Stomach (tissue), 9 donors: ENCODE results near the gene EXOG. TPM values are rescaled to one million over a fixed set of nuclear protein-coding genes. Genes with fewer than 3 reads are reported as not detected.

Source experiments
- DNase-seq, 2 donors: peaks; one replicate each; pipeline versions ENCODE4 v3.0.0 to v3.0.0-alpha.2; 2013 to 2019
- H3K27ac ChIP-seq, 5 donors: fragments of 200-600 bp in 4 of 5; sonication (generic) in 4 of 5; one replicate each; pipeline ENCODE4 v1.5.1; 2013 to 2019; ENCODE audit warnings: mild to moderate bottlenecking in 1 of 5, moderate library complexity in 1 of 5
- H3K27me3 ChIP-seq, 3 donors: fragments of 200-600 bp; sonication (generic); one replicate each; pipeline ENCODE4 v1.5.1; 2017 to 2019; ENCODE audit warnings: mixed run types in 1 of 3
- H3K36me3 ChIP-seq, 4 donors: fragments of 200-600 bp; sonication (generic); 1 replicate in 3 of 4; 2 replicates in 1 of 4; pipeline ENCODE4 v1.5.1; 2016 to 2019
- H3K4me1 ChIP-seq, 4 donors: fragments of 200-600 bp; sonication (generic); one replicate each; pipeline ENCODE4 v1.5.1; 2016 to 2019
- H3K4me3 ChIP-seq, 4 donors: fragments of 200-600 bp; sonication (generic) in 3 of 4; one replicate each; pipeline ENCODE4 v1.5.1; 2016 to 2019; ENCODE audit warnings: mild to moderate bottlenecking in 1 of 4
- H3K9me3 ChIP-seq, 4 donors: fragments of 200-600 bp; sonication (generic); one replicate each; pipeline ENCODE4 v1.5.1; 2016 to 2019
- EP300 ChIP-seq: sonication (generic); formaldehyde crosslinking; IDR thresholded peaks from one replicate; pipeline ENCODE4 v1.6.1; 2017; ENCODE audit warnings: antibody characterized with exemption
- POLR2A ChIP-seq, 4 donors: fragments of 450-650 bp; IDR thresholded peaks; one replicate each; pipeline ENCODE4 v1.6.1; 2016; ENCODE audit warnings: antibody characterized with exemption in 4 of 4, control low read depth in 2 of 4, mild to moderate bottlenecking in 1 of 4, moderate library complexity in 1 of 4
- POLR2AphosphoS5 ChIP-seq, 3 donors: sonication (generic); formaldehyde crosslinking; IDR thresholded peaks; one replicate each; pipeline ENCODE4 v1.6.1; 2016; ENCODE audit warnings: antibody characterized with exemption in 3 of 3
- WGBS, 5 donors: extraction: QIAGEN DNeasy Blood & Tissue Kit in 3 of 5; methylation state at CpG; one replicate each; pipeline versions ENCODE4 v1.1.5 to v1.1.7; 2013 to 2018; 5-methylcytosine and 5-hydroxymethylcytosine counted together
- intact Hi-C: fragments of 100-400 bp; cut with DNase I; formaldehyde crosslinking; loops from one replicate; pipeline ENCODE4 v1.15.1; 2023; ENCODE audit warnings: low total_unique reads
- polyA plus RNA-seq, 3 donors: library from polyadenylated mRNA; stranded (reverse); fragments of 200-250 nt; gene quantifications; one replicate each; pipeline ENCODE4 v1.2.3, GENCODE V29; 2013
- total RNA-seq, 5 donors: library from RNA; depleted of rRNA; stranded (reverse); fragments of >200 nt; gene quantifications; one replicate each; pipeline versions ENCODE4 v1.1.0 to v1.2.3, GENCODE V29; 2014 to 2016
- TF ChIP-seq, protein P1 (sequence below), 7 experiments: fragments of 450-650 bp in 4 of 7; fragments of 200-600 bp in 3 of 7; sonication (generic) in 3 of 7; IDR thresholded peaks; one replicate each; pipeline ENCODE4 v1.5.1; 2016 to 2019; ENCODE audit warnings: antibody characterized with exemption in 7 of 7, control low read depth in 2 of 7, mild to moderate bottlenecking in 1 of 7
- donor health status: healthy with polysubstance abuse.
- donor health status: Bipolar disorder and iron deficiency.
- donor health status: healthy.

The EXOG gene
- total and polyA plus RNA-seq, 8 donors, result 2.4 to 202 (median 4.3) TPM; not detected in 1

DNA sequence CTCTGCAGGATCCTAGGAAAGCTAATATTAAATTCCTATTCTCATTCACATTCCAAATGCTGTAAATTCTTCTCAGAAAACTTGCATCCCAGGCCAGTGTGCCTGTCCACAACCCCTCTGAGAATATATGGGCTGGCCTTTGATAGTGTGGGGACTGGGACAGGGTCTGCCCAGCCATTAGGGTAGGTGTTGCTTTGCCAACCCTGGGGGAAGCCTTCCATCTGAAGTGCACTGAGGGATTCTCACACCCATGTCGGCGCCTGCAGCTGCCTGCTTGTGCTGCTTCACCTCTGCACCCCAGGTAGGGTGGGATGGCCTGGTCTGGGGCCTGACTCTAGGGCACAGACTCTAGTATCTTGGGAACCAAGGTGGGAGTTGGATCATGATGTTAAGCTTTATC, 15.2 kb upstream of the EXOG start:
- Histone ChIP-seq H3K36me3 (peaks cover 26 to 86% (median 83%) of the 10 kb centered on the region in 4 donors), H3K9me3 (no peaks in the 10 kb centered on the region), H3K4me3 (no peak overlapping the region)

GRCh38 chr3:38482951-38483350, 13.2 kb upstream of the EXOG start:
- TF ChIP-seq POLR2AphosphoS5 (IDR thresholded peaks at IDR 0.05) (no peak), EP300 (no peak), POLR2A (IDR thresholded peaks at IDR 0.05) (no peak)
- TF ChIP-seq, protein P1, sequence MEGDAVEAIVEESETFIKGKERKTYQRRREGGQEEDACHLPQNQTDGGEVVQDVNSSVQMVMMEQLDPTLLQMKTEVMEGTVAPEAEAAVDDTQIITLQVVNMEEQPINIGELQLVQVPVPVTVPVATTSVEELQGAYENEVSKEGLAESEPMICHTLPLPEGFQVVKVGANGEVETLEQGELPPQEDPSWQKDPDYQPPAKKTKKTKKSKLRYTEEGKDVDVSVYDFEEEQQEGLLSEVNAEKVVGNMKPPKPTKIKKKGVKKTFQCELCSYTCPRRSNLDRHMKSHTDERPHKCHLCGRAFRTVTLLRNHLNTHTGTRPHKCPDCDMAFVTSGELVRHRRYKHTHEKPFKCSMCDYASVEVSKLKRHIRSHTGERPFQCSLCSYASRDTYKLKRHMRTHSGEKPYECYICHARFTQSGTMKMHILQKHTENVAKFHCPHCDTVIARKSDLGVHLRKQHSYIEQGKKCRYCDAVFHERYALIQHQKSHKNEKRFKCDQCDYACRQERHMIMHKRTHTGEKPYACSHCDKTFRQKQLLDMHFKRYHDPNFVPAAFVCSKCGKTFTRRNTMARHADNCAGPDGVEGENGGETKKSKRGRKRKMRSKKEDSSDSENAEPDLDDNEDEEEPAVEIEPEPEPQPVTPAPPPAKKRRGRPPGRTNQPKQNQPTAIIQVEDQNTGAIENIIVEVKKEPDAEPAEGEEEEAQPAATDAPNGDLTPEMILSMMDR (IDR thresholded peaks at IDR 0.05), result no peak

More for the DNA sequence above, 15.2 kb upstream of the EXOG start:
- no peaks in the 10 kb centered on the region for H3K4me1 ChIP-seq
- 91 to 100% (median 100%) methylated on average over 2 of the region's 2 CpGs for WGBS, 5 donors
- intact Hi-C loops, result no loop called here
- H3K27me3 ChIP-seq, result no peaks in the 10 kb centered on the region
- TF ChIP-seq POLR2A (IDR thresholded peaks at IDR 0.05), result no peak
- TF ChIP-seq POLR2AphosphoS5 (IDR thresholded peaks at IDR 0.05), result no peak
- TF ChIP-seq, protein P1 (IDR thresholded peaks at IDR 0.05), result no peak
- TF ChIP-seq EP300, result no peak
- no peak overlapping the region for H3K27ac ChIP-seq
- DNase-seq, result no peak

DNA sequence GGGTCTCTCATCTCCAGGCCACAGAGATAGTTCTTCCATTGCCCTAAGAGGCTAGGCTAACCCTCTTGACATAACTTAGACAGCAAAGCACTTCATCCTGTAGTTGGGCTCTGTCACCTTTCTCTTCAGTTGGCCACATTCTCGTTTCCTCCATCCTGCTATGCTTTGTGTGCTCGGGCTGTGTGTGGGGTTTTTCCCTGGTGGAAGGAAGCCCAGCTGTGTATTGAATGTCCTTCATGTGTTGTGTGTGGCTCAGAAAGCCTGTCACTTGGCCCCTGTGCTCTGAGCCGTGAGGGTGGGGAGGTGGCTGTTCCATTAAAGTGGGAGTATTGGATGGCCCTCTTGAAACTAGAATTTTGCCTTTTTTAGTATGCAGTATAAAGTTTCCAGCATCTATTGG, 8.8 kb upstream of the EXOG start:
- Histone ChIP-seq H3K4me3 (no peak overlapping the region), H3K27ac (no peak overlapping the region), H3K27me3 (no peaks in the 10 kb centered on the region), H3K4me1 (no peaks in the 10 kb centered on the region), H3K36me3 (peaks cover 8 to 56% (median 49%) of the 10 kb centered on the region in 4 donors), H3K9me3 (no peaks in the 10 kb centered on the region)
- 67 to 78% (median 75%) methylated on average over 3 of the region's 3 CpGs for WGBS, 5 donors
- DNase-seq, result no peak
- TF ChIP-seq POLR2AphosphoS5 (IDR thresholded peaks at IDR 0.05) (no peak), EP300 (no peak), POLR2A (IDR thresholded peaks at IDR 0.05) (no peak)
- TF ChIP-seq, protein P1 (IDR thresholded peaks at IDR 0.05), result no peak
- intact Hi-C loops, result no loop called here

More at GRCh38 chr3:38482951-38483350, 13.2 kb upstream of the EXOG start:
- 82 to 93% (median 87%) methylated on average over 10 of the region's 10 CpGs for WGBS, 5 donors
- no peak for DNase-seq
- intact Hi-C loops, result no loop called here
- H3K36me3 ChIP-seq, result peaks cover 26 to 90% (median 84%) of the 10 kb centered on the region in 4 donors
- no peaks in the 10 kb centered on the region for H3K9me3 ChIP-seq
- H3K4me3 ChIP-seq, result no peak overlapping the region
- H3K27ac ChIP-seq, result no peak overlapping the region
- no peaks in the 10 kb centered on the region for H3K4me1 ChIP-seq
- no peaks in the 10 kb centered on the region for H3K27me3 ChIP-seq

DNA sequence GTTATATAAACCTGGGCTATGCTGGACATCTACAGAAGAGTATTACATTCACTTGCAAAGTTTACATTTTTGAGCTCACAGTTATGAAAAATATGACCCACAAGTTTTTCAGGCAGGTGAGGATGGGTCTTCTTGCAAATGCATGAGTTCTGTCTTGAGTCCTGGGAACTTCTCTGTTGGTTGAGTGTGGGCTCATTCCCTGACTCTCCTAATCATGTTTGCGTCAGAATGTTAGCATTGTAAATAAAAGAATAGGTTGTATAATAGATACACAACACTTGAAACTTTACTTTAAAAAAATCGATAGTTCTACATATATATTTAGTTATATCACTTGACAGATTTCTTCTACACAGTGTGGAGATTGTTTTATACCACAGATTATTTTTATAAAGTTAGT, 7.2 kb upstream of the EXOG start:
- 31 to 76% (median 53%) methylated on average over 2 of the region's 2 CpGs for WGBS, 5 donors

More for the DNA sequence above, 7.2 kb upstream of the EXOG start:
- Histone ChIP-seq H3K36me3 (peaks cover 0 to 39% (median 32%) of the 10 kb centered on the region in 4 donors), H3K9me3 (no peaks in the 10 kb centered on the region), H3K4me3 (no peak overlapping the region), H3K4me1 (no peaks in the 10 kb centered on the region), H3K27ac (no peak overlapping the region), H3K27me3 (no peaks in the 10 kb centered on the region)
- intact Hi-C loops, result no loop called here
- DNase-seq, result no peak
- TF ChIP-seq POLR2AphosphoS5 (IDR thresholded peaks at IDR 0.05), result no peak
- no peak for TF ChIP-seq POLR2A (IDR thresholded peaks at IDR 0.05)
- TF ChIP-seq, protein P1 (IDR thresholded peaks at IDR 0.05), result no peak
- no peak for TF ChIP-seq EP300
